Right atrium auricular region (tissue), 2 donors: ENCODE measurements around the gene ZNF805. TPM values are rescaled to one million over a fixed set of nuclear protein-coding genes. Genes with fewer than 3 reads are reported as not detected.
"Not testable (repeated sequence)": the region's sequence is repeated elsewhere in the genome, so short reads cannot be mapped to it uniquely, and the experiment has no call there.

Source experiments
- DNase-seq: peaks from one replicate; pipeline ENCODE4 v3.0.0-alpha.2; 2019; ENCODE audit warnings: low spot score
- H3K27ac ChIP-seq, 2 donors: fragments of 200-600 bp; sonication (generic); 1 replicate in 1 of 2; 2 replicates in 1 of 2; pipeline ENCODE4 v1.5.1; 2016 to 2019
- H3K27me3 ChIP-seq, 2 donors: fragments of 200-600 bp; sonication (generic); one replicate each; pipeline versions ENCODE4 v1.5.1 to v1.6.0; 2017 to 2019
- H3K36me3 ChIP-seq: fragments of 200-600 bp; sonication (generic); one replicate; pipeline ENCODE4 v1.5.1; 2016
- H3K4me1 ChIP-seq, 2 donors: fragments of 200-600 bp; sonication (generic); one replicate each; pipeline versions ENCODE4 v1.5.1 to v1.6.0; 2017 to 2019
- H3K4me3 ChIP-seq, 2 donors: fragments of 200-600 bp; sonication (generic); 1 replicate in 1 of 2; 2 replicates in 1 of 2; pipeline ENCODE4 v1.5.1; 2017 to 2019; ENCODE audit warnings: mild to moderate bottlenecking in 1 of 2, moderate library complexity in 1 of 2
- H3K9me3 ChIP-seq, 2 donors: fragments of 200-600 bp; sonication (generic); one replicate each; pipeline ENCODE4 v1.5.1; 2019
- CTCF ChIP-seq, 2 donors: fragments of 200-600 bp; sonication (generic); IDR thresholded peaks; one replicate each; pipeline ENCODE4 v1.5.1; 2019; ENCODE audit warnings: antibody characterized with exemption in 2 of 2
- total RNA-seq, 2 donors: library from RNA; depleted of rRNA; stranded (reverse); fragments of >200 nt; gene quantifications; one replicate each; pipeline ENCODE4 v1.1.0, GENCODE V29; 2016

Gene ZNF805
- total RNA-seq, 2 donors from 2014 or later = 11.6 to 12.2 TPM

- no peak for TF ChIP-seq CTCF (IDR thresholded peaks at IDR 0.05)
- Histone ChIP-seq H3K27ac (no peak overlapping the region), H3K4me1 (no peaks in the 10 kb centered on the region), H3K36me3 (peaks cover 62% of the 10 kb centered on the region), H3K9me3 (no peaks in the 10 kb centered on the region), H3K4me3 (no peak overlapping the region), H3K27me3 (no peaks in the 10 kb centered on the region)
- DNase-seq = no peak
These were observed 8.9 kb downstream of the ZNF805 start for GRCh38 chr19:57249329-57249728.

GRCh38 chr19:57253767-57254166 is 13.3 kb downstream of the ZNF805 start:
- H3K36me3 ChIP-seq = peaks cover 38% of the 10 kb centered on the region

GRCh38 chr19:57262044-57262443 is 21.6 kb downstream of the ZNF805 start:
- H3K4me1 ChIP-seq = no peaks in the 10 kb centered on the region
- H3K4me3 ChIP-seq = no peak overlapping the region
- peaks cover 4% of the 10 kb centered on the region for H3K36me3 ChIP-seq
- H3K27me3 ChIP-seq = no peaks in the 10 kb centered on the region
- no peak for TF ChIP-seq CTCF (IDR thresholded peaks at IDR 0.05)
- DNase-seq = no peak
- H3K27ac ChIP-seq = no peak overlapping the region
- no peaks in the 10 kb centered on the region for H3K9me3 ChIP-seq

More at GRCh38 chr19:57253767-57254166, 13.3 kb downstream of the ZNF805 start:
- not testable (repeated sequence) for H3K9me3 ChIP-seq, H3K27ac ChIP-seq, H3K4me1 ChIP-seq, DNase-seq, H3K4me3 ChIP-seq, H3K27me3 ChIP-seq

GRCh38 chr19:57263244-57263741 is 22.9 kb downstream of the ZNF805 start:
- H3K36me3 ChIP-seq = peaks cover 5% of the 10 kb centered on the region
- no peak for TF ChIP-seq CTCF (IDR thresholded peaks at IDR 0.05)
- no peaks in the 10 kb centered on the region for H3K27me3 ChIP-seq
- no peak overlapping the region for H3K27ac ChIP-seq
- H3K4me3 ChIP-seq = no peak overlapping the region
- no peaks in the 10 kb centered on the region for H3K9me3 ChIP-seq
- H3K4me1 ChIP-seq = no peaks in the 10 kb centered on the region
- DNase-seq = no peak

GRCh38 chr19:57267291-57267690 is 26.9 kb downstream of the ZNF805 start:
- no peak overlapping the region for H3K27ac ChIP-seq
- no peak for TF ChIP-seq CTCF (IDR thresholded peaks at IDR 0.05)
- no peak for DNase-seq
- H3K27me3 ChIP-seq = no peaks in the 10 kb centered on the region
- no peak overlapping the region for H3K4me3 ChIP-seq
- H3K9me3 ChIP-seq = no peaks in the 10 kb centered on the region
- H3K4me1 ChIP-seq = no peaks in the 10 kb centered on the region
- peaks cover 11% of the 10 kb centered on the region for H3K36me3 ChIP-seq

- Histone ChIP-seq H3K4me3 (no peak overlapping the region), H3K36me3 (peaks cover 7% of the 10 kb centered on the region), H3K27me3 (no peaks in the 10 kb centered on the region), H3K27ac (no peak overlapping the region), H3K4me1 (no peaks in the 10 kb centered on the region), H3K9me3 (no peaks in the 10 kb centered on the region)
- no peak for TF ChIP-seq CTCF (IDR thresholded peaks at IDR 0.05)
- no peak for DNase-seq
These were observed 29.3 kb downstream of the ZNF805 start for GRCh38 chr19:57269515-57270250.
